Cardiac fibroblast (primary cell): ENCODE results near the gene SUPT3H.

Experiments
- DNase-seq, 2 donors: peaks; one replicate each; pipeline versions ENCODE4 v3.0.0 to v3.0.0-alpha.2; 2010; ENCODE audit warnings: low read depth in 2 of 2
- H3K4me3 ChIP-seq, 2 donors: replicated peaks in 1 of 2; 1 replicate in 1 of 2; 2 replicates in 1 of 2; pipeline ENCODE4 v1.5.1; 2011; ENCODE audit warnings: low read depth in 2 of 2, low read length in 2 of 2, mild to moderate bottlenecking in 2 of 2, moderate library complexity in 1 of 2
- CTCF ChIP-seq: IDR thresholded peaks from one replicate; pipeline ENCODE4 v1.5.1; 2011; ENCODE audit warnings: low read depth, mild to moderate bottlenecking, low read length, inconsistent platforms

Gene SUPT3H

GRCh38 chr6:45175272-45175671, 202.5 kb downstream of the SUPT3H start:
- TF ChIP-seq CTCF: no peak
- DNase-seq: no peak
- H3K4me3 ChIP-seq: no peak overlapping the region

GRCh38 chr6:45174045-45174444, 203.7 kb downstream of the SUPT3H start:
- TF ChIP-seq CTCF: no peak
- H3K4me3 ChIP-seq: no peak overlapping the region
- no peak for DNase-seq

- no peak for DNase-seq
- TF ChIP-seq CTCF: no peak
- H3K4me3 ChIP-seq: no peak overlapping the region
Measured at GRCh38 chr6:45171380-45171779, 206.4 kb downstream of the SUPT3H start.

- no peak for TF ChIP-seq CTCF
- no peak overlapping the region for H3K4me3 ChIP-seq
- DNase-seq: no peak
Measured at GRCh38 chr6:45170309-45170708, 207.4 kb downstream of the SUPT3H start.

GRCh38 chr6:45169815-45170214, 207.9 kb downstream of the SUPT3H start:
- DNase-seq: no peak
- H3K4me3 ChIP-seq: no peak overlapping the region
- TF ChIP-seq CTCF: no peak

GRCh38 chr6:45163952-45164766, 213.6 kb downstream of the SUPT3H start:
- TF ChIP-seq CTCF: no peak
- H3K4me3 ChIP-seq: no peak overlapping the region
- DNase-seq: peak; percentile 2 to 16

- DNase-seq: no peak
- H3K4me3 ChIP-seq: no peak overlapping the region
- TF ChIP-seq CTCF: no peak
Measured at GRCh38 chr6:45160305-45160704, 217.4 kb downstream of the SUPT3H start.
